GM18861 (cell line): ENCODE data around the gene PPP1R12B.
"Not testable (repeated sequence)": the region's sequence is repeated elsewhere in the genome, so short reads cannot be mapped to it uniquely, and the experiment has no call there.

Experiments
- ATAC-seq: cut with Tn5 transposase; IDR thresholded peaks from one replicate; pipeline ENCODE4 v1.9.1; 2021; ENCODE audit not compliant: unreplicated experiment

PPP1R12B gene

GRCh38 chr1:202520857-202521216 lies 172.3 kb downstream of the PPP1R12B start:
- not testable (repeated sequence) for ATAC-seq

- not testable (repeated sequence) for ATAC-seq
Observed at GRCh38 chr1:202521484-202521883, 173.0 kb downstream of the PPP1R12B start.

DNA sequence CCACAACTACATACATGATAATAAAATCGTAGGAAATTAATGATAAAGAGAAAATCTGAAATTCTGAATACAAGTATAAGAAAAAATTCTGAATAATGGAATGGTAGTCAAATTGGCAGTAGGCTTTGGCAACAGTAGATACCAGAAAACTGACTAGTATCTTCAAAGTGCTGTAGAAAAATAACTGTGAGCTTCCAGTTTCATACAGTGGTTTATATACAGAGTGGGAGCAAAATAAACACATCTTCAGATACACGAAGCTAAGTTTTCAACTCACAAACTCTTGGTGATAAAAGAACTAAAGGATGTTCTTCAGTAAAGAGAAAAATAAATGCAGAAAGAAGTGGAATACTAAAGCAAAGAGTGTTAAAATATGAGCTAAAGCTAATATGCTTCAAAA lies 173.4 kb downstream of the PPP1R12B start:
- ATAC-seq = no peak

DNA sequence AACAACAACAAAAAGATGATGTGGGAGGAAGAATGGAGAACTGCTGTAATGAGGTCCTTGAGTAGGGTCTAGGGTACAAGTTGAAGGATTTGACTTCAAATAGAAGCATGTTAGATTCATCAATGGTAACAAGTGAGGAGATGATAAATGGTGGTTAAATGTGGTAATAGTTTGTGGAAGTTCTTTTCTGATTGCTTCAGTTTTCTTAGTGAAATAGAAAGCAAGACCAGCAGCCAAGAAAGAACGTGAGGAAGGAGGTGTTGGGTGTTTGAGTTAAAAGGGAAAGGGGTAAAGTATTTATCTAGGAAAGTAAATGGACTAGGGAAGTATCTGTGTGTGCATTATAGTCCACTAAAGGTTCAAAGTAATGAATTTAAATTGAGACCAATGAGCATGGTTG lies 177.6 kb downstream of the PPP1R12B start:
- not testable (repeated sequence) for ATAC-seq

- not testable (repeated sequence) for ATAC-seq
Observed at GRCh38 chr1:202528096-202528722, 179.7 kb downstream of the PPP1R12B start.

- ATAC-seq = not testable (repeated sequence)
Observed at GRCh38 chr1:202530686-202531085, 182.2 kb downstream of the PPP1R12B start.

GRCh38 chr1:202531472-202531811 lies 182.9 kb downstream of the PPP1R12B start:
- ATAC-seq = no peak

GRCh38 chr1:202531812-202532616 lies 183.5 kb downstream of the PPP1R12B start:
- not testable (repeated sequence) for ATAC-seq

GRCh38 chr1:202539166-202539574 lies 190.7 kb downstream of the PPP1R12B start:
- ATAC-seq = not testable (repeated sequence)

GRCh38 chr1:202539583-202539982 lies 191.1 kb downstream of the PPP1R12B start:
- ATAC-seq = not testable (repeated sequence)

- ATAC-seq = no peak
Observed at GRCh38 chr1:202540014-202540413, 191.5 kb downstream of the PPP1R12B start.

DNA sequence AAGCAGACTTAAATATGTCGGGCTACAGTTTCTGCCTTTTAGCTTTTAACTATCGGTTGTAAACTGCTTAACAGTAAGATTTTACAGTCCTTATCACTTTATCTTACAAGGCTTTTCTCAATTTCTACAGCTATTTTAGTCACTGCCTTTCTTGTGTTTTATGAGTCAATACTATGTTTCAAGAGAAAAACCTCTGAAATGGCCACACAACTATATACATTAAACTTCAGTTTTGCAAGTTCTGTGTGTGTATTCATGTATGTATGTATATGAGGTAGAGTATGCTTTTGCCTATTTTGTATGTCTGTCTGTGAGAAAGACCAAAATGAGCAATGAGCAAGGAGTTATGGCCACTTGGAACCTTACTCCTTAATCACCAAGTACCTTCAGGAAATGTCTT lies 191.9 kb downstream of the PPP1R12B start:
- no peak for ATAC-seq

GRCh38 chr1:202540858-202541257 lies 192.4 kb downstream of the PPP1R12B start:
- ATAC-seq = not testable (repeated sequence)

DNA sequence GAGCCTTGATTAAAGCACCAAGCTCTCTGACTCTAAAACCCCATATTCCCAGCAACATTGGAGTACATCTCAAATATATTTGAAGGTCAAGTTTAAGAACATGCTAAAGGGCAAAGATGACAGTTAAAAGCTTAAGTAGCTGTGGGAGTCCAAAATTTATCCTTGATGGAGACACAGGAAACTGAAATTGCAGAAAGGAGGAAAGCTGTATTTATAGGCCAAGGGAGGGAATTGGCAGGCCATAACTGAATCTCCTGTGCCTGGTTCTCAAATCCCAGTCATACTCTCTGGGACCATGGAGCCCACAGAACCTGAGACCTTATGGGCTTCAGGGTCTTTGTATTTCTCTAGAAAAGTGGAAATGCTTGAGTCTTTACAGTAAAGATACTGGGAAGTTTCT lies 193.9 kb downstream of the PPP1R12B start:
- not testable (repeated sequence) for ATAC-seq

DNA sequence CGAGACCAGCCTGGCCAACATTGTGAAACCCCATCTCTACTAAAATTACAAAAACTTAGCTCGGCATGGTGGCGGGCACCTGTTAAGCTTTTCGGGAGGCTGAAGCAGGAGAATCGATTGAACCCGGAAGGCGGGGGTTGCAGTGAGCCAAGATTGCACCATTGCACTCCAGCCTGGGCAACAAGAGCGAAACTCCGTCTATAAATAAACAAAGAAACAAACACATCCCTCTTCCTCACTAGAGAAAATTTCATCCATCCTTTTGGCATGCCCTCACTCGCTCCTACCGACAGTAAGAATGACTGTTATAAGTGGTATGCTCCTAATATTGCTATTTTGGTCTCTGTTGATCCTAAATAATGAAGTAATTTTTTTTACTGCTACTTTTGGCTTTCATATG lies 195.0 kb downstream of the PPP1R12B start:
- not testable (repeated sequence) for ATAC-seq

GRCh38 chr1:202544766-202545449 lies 196.4 kb downstream of the PPP1R12B start:
- not testable (repeated sequence) for ATAC-seq

GRCh38 chr1:202545647-202546303 lies 197.3 kb downstream of the PPP1R12B start:
- not testable (repeated sequence) for ATAC-seq

- ATAC-seq = not testable (repeated sequence)
Observed at GRCh38 chr1:202546377-202546776, 197.9 kb downstream of the PPP1R12B start.

GRCh38 chr1:202546796-202547195 lies 198.3 kb downstream of the PPP1R12B start:
- peak; percentile 64 for ATAC-seq

DNA sequence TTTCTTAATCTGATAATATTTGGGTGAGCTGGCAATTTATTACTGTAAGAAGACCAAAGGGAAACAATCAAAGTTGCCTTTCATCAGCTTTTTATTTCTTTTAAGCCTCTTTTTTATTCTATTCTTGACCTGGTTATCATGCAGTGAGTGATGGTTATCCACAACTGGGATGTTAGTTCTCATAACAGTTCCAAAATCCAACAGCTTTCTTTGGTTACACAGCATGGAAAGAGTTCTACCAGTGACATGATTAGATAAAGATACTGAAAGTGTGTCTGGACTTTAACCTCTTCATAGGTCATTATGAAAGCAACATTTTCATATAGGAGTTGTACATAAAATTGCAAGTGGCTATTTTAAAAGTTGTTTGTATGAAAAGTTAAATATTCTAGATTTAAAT lies 198.7 kb downstream of the PPP1R12B start:
- ATAC-seq = no peak

DNA sequence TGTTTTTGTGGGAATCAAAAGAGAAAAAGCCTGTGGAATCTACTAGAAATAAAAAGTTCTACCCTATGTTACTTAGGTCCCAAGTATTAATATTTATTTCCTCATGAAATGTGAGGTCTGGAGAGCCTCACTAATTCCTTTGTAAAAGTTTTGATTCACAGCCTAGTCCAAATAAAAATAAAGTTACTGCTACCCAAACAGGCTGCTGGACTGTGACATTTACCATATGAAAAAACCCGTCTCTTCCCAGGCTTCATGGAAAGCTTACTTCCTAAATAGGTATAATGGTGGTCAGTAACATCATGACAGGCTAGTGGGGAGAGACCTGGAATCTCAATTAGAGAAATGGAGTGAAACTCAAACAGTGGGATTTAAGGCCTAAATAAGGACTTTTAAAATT lies 201.6 kb downstream of the PPP1R12B start:
- not testable (repeated sequence) for ATAC-seq
